ENCODE measurements around the gene PTGER1.

DNA sequence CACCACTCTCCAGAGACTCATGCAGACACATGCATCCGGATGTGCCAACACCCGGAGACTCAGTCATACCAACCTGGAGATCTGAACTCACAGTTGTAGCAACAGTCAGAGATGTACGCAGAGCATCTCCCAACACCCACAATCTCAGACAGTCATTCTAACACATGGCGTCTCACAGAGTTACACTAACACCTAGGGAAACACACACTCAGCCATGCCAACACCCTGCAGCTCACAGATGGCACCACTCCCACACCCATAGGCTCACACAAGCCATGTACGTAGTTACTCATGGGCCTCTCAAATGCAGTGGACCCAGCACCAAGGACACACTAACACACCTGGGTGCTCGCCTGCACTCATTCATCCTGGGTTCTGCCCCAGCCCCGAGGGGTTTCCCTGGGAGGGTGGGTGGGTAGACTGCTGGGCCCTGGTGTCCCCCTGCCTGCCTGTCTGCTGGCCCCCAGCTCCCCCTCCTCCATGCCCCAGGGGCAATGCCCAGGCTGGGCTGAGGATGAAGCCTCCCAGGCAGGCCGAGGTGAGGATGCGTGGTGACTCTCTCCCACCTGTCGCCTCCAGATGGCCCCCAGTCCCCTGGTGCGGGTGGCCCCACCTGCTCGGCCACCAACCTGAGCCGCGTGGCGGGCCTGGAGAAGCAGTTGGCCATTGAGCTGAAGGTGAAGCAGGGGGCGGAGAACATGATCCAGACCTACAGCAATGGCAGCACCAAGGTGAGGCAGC is 32.1 kb downstream of the PTGER1 start:
- TF ChIP-seq CTCF (IDR thresholded peaks at IDR 0.05), result no peak
- no peak for TF ChIP-seq POLR2A (IDR thresholded peaks at IDR 0.05)

All from thyroid gland (tissue), 4 donors.